ENCODE measurements around the gene NUP50.

Gene NUP50

GRCh38 chr22:45211435-45211834, 47.7 kb downstream of the NUP50 start:
- no peak for DNase-seq

GRCh38 chr22:45211848-45212247, 48.1 kb downstream of the NUP50 start:
- DNase-seq = no peak

GRCh38 chr22:45212306-45212709, 48.6 kb downstream of the NUP50 start:
- DNase-seq = no peak

- DNase-seq = no peak
Measured at GRCh38 chr22:45212992-45213751, 49.4 kb downstream of the NUP50 start.

- DNase-seq = no peak
Measured at GRCh38 chr22:45216133-45217003, 52.6 kb downstream of the NUP50 start.

- no peak for DNase-seq
Measured at GRCh38 chr22:45217345-45217744, 53.6 kb downstream of the NUP50 start.

- no peak for DNase-seq
Measured at GRCh38 chr22:45217806-45218205, 54.1 kb downstream of the NUP50 start.

GRCh38 chr22:45218976-45219375, 55.3 kb downstream of the NUP50 start:
- peak; percentile 64 for DNase-seq

- DNase-seq = no peak
Measured at GRCh38 chr22:45221201-45221600, 57.5 kb downstream of the NUP50 start.

GRCh38 chr22:45223304-45224117, 59.8 kb downstream of the NUP50 start:
- DNase-seq = no peak

- no peak for DNase-seq
Measured at GRCh38 chr22:45224331-45224730, 60.6 kb downstream of the NUP50 start.

- DNase-seq = no peak
Measured at GRCh38 chr22:45224988-45225731, 61.4 kb downstream of the NUP50 start.

GRCh38 chr22:45225732-45226502, 62.2 kb downstream of the NUP50 start:
- DNase-seq = no peak

- no peak for DNase-seq
Measured at GRCh38 chr22:45226503-45227186, 62.9 kb downstream of the NUP50 start.

- no peak for DNase-seq
Measured at GRCh38 chr22:45227645-45228400, 64.1 kb downstream of the NUP50 start.

- DNase-seq = no peak
Measured at GRCh38 chr22:45228401-45228754, 64.7 kb downstream of the NUP50 start.

- DNase-seq = no peak
Measured at GRCh38 chr22:45229181-45229580, 65.5 kb downstream of the NUP50 start.

- DNase-seq = no peak
Measured at GRCh38 chr22:45230026-45230721, 66.4 kb downstream of the NUP50 start.

- no peak for DNase-seq
Measured at GRCh38 chr22:45231293-45231692, 67.6 kb downstream of the NUP50 start.

- no peak for DNase-seq
Measured at GRCh38 chr22:45233386-45233785, 69.7 kb downstream of the NUP50 start.

Data from stimulated activated CD4-positive, alpha-beta T cell treated with anti-CD3 and anti-CD28 coated beads, Interleukin-15, amount 100 ng/mL, for 24 hours (primary cell).